OCI-LY7 (cell line): Measurements from ENCODE around the gene THSD7A. TPM values are rescaled to one million over a fixed set of nuclear protein-coding genes. Genes with fewer than 3 reads are reported as not detected.

ENCODE experiments used
- BruUV-seq: library from RNA; stranded (reverse); fragments of 400-500 nt; replicated peaks from 2 replicates; lab custom pipeline; 2021; lab: Mats Ljungman, UMichigan
- CTCF ChIA-PET: fragments of 300-600 bp; sonication (Branson Sonifier 250); formaldehyde crosslinking; loops from one replicate; lab custom pipeline; 2022; ENCODE audit warnings: antibody characterized with exemption; ENCODE audit not compliant: unreplicated experiment; lab: Charles Lee
- POLR2A ChIA-PET: fragments of 300-600 bp; sonication (Branson Sonifier 250); formaldehyde crosslinking; loops from one replicate; lab custom pipeline; 2022; ENCODE audit warnings: antibody characterized with exemption; lab: Charles Lee
- DNase-seq: peaks from one replicate; pipeline ENCODE4 v3.0.0-alpha.2; 2015; ENCODE audit warnings: low spot score
- H2AFZ ChIP-seq: fragments of 200-600 bp; sonication (generic), shearing (Covaris generic); 2 replicates; pipeline ENCODE4 v1.6.1; 2014; ENCODE audit warnings: mild to moderate bottlenecking, antibody characterized with exemption, low read length, moderate library complexity
- H3K27ac ChIP-seq: fragments of 200-600 bp; sonication (generic); 2 replicates; pipeline ENCODE4 v1.5.1; 2014; ENCODE audit warnings: mixed run types, low read depth, mild to moderate bottlenecking, moderate library complexity, low read length, inconsistent platforms; ENCODE audit not compliant: poor library complexity, severe bottlenecking
- H3K36me3 ChIP-seq: fragments of 200-600 bp; sonication (generic); 2 replicates; pipeline ENCODE4 v1.6.1; 2014; ENCODE audit warnings: mild to moderate bottlenecking, antibody characterized with exemption, low read length, moderate library complexity, mixed read lengths; ENCODE audit not compliant: insufficient read depth
- H3K4me1 ChIP-seq: fragments of 200-600 bp; sonication (generic); 2 replicates; pipeline ENCODE4 v1.5.1; 2014; ENCODE audit warnings: mild to moderate bottlenecking, low read length; ENCODE audit not compliant: insufficient read depth, poor library complexity, severe bottlenecking
- H3K4me2 ChIP-seq: fragments of 200-600 bp; sonication (generic); 2 replicates; pipeline ENCODE4 v1.6.1; 2014; ENCODE audit warnings: mild to moderate bottlenecking, low read length
- H3K4me3 ChIP-seq: fragments of 200-600 bp; sonication (generic); 2 replicates; pipeline ENCODE4 v1.5.1; 2014; ENCODE audit warnings: mild to moderate bottlenecking, low read depth, low read length; ENCODE audit not compliant: poor library complexity, severe bottlenecking
- H3K79me2 ChIP-seq: fragments of 200-600 bp; sonication (generic); 2 replicates; pipeline ENCODE4 v1.6.1; 2016; ENCODE audit warnings: low read depth, mild to moderate bottlenecking, low read length, moderate library complexity, mixed read lengths; ENCODE audit not compliant: insufficient read depth
- H3K9me2 ChIP-seq: fragments of 200-600 bp; sonication (generic); 2 replicates; pipeline ENCODE4 v1.6.1; 2016; ENCODE audit warnings: mild to moderate bottlenecking, low read length, mixed read lengths; ENCODE audit not compliant: insufficient read depth
- H3K9me3 ChIP-seq: fragments of 200-600 bp; sonication (generic); 2 replicates; pipeline ENCODE4 v1.6.1; 2014; ENCODE audit warnings: mild to moderate bottlenecking, mixed run types, low read length, mixed read lengths
- H4K20me1 ChIP-seq: fragments of 200-600 bp; sonication (generic); 2 replicates; pipeline ENCODE4 v1.6.1; 2014; ENCODE audit warnings: mild to moderate bottlenecking, antibody characterized with exemption, low read length, moderate library complexity, mixed read lengths; ENCODE audit not compliant: insufficient read depth
- CTCF ChIP-seq: fragments of 200-600 bp; sonication (generic); conservative IDR thresholded peaks from 2 replicates; pipeline ENCODE4 v1.5.1; 2014; ENCODE audit warnings: mild to moderate bottlenecking, antibody characterized with exemption, low read length, moderate library complexity, mixed read lengths
- EZH2phosphoT487 ChIP-seq: fragments of 200-600 bp; sonication (generic); IDR thresholded peaks from 2 replicates; pipeline ENCODE4 v1.6.1; 2018; ENCODE audit warnings: low read depth, borderline replicate concordance, mild to moderate bottlenecking, mixed run types, antibody characterized with exemption, low read length, moderate library complexity, mixed read lengths
- intact Hi-C: fragments of 100-400 bp; cut with micrococcal nuclease; formaldehyde crosslinking; loops from one replicate; pipeline ENCODE4 v1.10.0; 2022; ENCODE audit not compliant: unreplicated experiment
- total RNA-seq, 2 experiments: library from RNA; depleted of rRNA in 1 of 2; stranded (reverse); fragments of >200 nt in 1 of 2; shearing (Covaris generic) in 1 of 2; gene quantifications; 2 replicates each; pipeline ENCODE4 v1.2.3, GENCODE V29; 2014 to 2022

Gene THSD7A
- total RNA-seq, 2 experiments from 2014 or later = 0.13 TPM; not detected in 1

GRCh38 chr7:11746591-11746990 is 85.4 kb downstream of the THSD7A start:
- no TSS peak for BruUV-seq
- no peak overlapping the region for H3K4me3 ChIP-seq
- H3K4me2 ChIP-seq = no peak overlapping the region
- H3K9me2 ChIP-seq = no peaks in the 10 kb centered on the region
- H4K20me1 ChIP-seq = no peaks in the 10 kb centered on the region
- CTCF ChIA-PET = no interaction called here
- DNase-seq = no peak
- POLR2A ChIA-PET = no interaction called here
- no peaks in the 10 kb centered on the region for H3K36me3 ChIP-seq
- no peaks in the 10 kb centered on the region for H3K79me2 ChIP-seq
- H3K4me1 ChIP-seq = no peaks in the 10 kb centered on the region
- no peak overlapping the region for H3K27ac ChIP-seq
- no peak for TF ChIP-seq EZH2phosphoT487
- no peak for TF ChIP-seq CTCF
- H3K9me3 ChIP-seq = no peaks in the 10 kb centered on the region
- H2AFZ ChIP-seq = no peak overlapping the region
- intact Hi-C loops = no loop called here

- Histone ChIP-seq H2AFZ (no peak overlapping the region), H3K9me2 (no peaks in the 10 kb centered on the region), H3K4me2 (no peak overlapping the region), H3K4me3 (no peak overlapping the region), H4K20me1 (no peaks in the 10 kb centered on the region), H3K79me2 (no peaks in the 10 kb centered on the region), H3K9me3 (no peaks in the 10 kb centered on the region), H3K4me1 (no peaks in the 10 kb centered on the region), H3K27ac (no peak overlapping the region), H3K36me3 (no peaks in the 10 kb centered on the region)
- no peak for TF ChIP-seq EZH2phosphoT487
- no peak for TF ChIP-seq CTCF
- ChIA-PET POLR2A (no interaction called here), CTCF (no interaction called here)
- intact Hi-C loops = no loop called here
- BruUV-seq = no TSS peak
- DNase-seq = no peak
Observed at GRCh38 chr7:11743548-11743947, 88.5 kb downstream of the THSD7A start.

- no peak for DNase-seq
- BruUV-seq = no TSS peak
- Histone ChIP-seq H4K20me1 (no peaks in the 10 kb centered on the region), H3K36me3 (no peaks in the 10 kb centered on the region), H3K27ac (no peak overlapping the region), H3K4me1 (no peaks in the 10 kb centered on the region), H3K4me2 (no peak overlapping the region), H3K4me3 (no peak overlapping the region), H3K9me2 (no peaks in the 10 kb centered on the region), H3K9me3 (no peaks in the 10 kb centered on the region), H2AFZ (no peak overlapping the region), H3K79me2 (no peaks in the 10 kb centered on the region)
- TF ChIP-seq EZH2phosphoT487 = no peak
- TF ChIP-seq CTCF = no peak
- ChIA-PET CTCF (no interaction called here), POLR2A (no interaction called here)
- intact Hi-C loops = no loop called here
Observed at GRCh38 chr7:11743016-11743415, 89.0 kb downstream of the THSD7A start.
